ENCODE results near the gene CDCA7.

The CDCA7 gene

GRCh38 chr2:173386021-173386737, 31.5 kb downstream of the CDCA7 start:
- Histone ChIP-seq H3K36me3 (ENCODE audit: control insufficient read depth, insufficient read depth, low read length) (no peaks in the 10 kb centered on the region), H3K27me3 (replicated peaks; ENCODE audit: control insufficient read depth, insufficient read depth, low read length) (no peaks in the 10 kb centered on the region), H3K4me3 (replicated peaks; ENCODE audit: low read depth, low read length) (no peak overlapping the region)
- no peak for TF ChIP-seq CTCF (IDR thresholded peaks at IDR 0.05; ENCODE audit: insufficient read depth, low read length, poor library complexity, severe bottlenecking)
- DNase-seq (ENCODE audit: extremely low read depth, insufficient read length), result no peak

GRCh38 chr2:173386738-173387065, 32.0 kb downstream of the CDCA7 start:
- Histone ChIP-seq H3K27me3 (replicated peaks; ENCODE audit: control insufficient read depth, insufficient read depth, low read length) (no peaks in the 10 kb centered on the region), H3K36me3 (ENCODE audit: control insufficient read depth, insufficient read depth, low read length) (no peaks in the 10 kb centered on the region), H3K4me3 (replicated peaks; ENCODE audit: low read depth, low read length) (no peak overlapping the region)
- no peak for TF ChIP-seq CTCF (IDR thresholded peaks at IDR 0.05; ENCODE audit: insufficient read depth, low read length, poor library complexity, severe bottlenecking)
- DNase-seq (ENCODE audit: extremely low read depth, insufficient read length), result no peak

GRCh38 chr2:173387079-173387478, 32.4 kb downstream of the CDCA7 start:
- no peak for DNase-seq (ENCODE audit: extremely low read depth, insufficient read length)
- Histone ChIP-seq H3K36me3 (ENCODE audit: control insufficient read depth, insufficient read depth, low read length) (no peaks in the 10 kb centered on the region), H3K4me3 (replicated peaks; ENCODE audit: low read depth, low read length) (no peak overlapping the region), H3K27me3 (replicated peaks; ENCODE audit: control insufficient read depth, insufficient read depth, low read length) (no peaks in the 10 kb centered on the region)
- no peak for TF ChIP-seq CTCF (IDR thresholded peaks at IDR 0.05; ENCODE audit: insufficient read depth, low read length, poor library complexity, severe bottlenecking)

- Histone ChIP-seq H3K4me3 (replicated peaks; ENCODE audit: low read depth, low read length) (no peak overlapping the region), H3K36me3 (ENCODE audit: control insufficient read depth, insufficient read depth, low read length) (no peaks in the 10 kb centered on the region), H3K27me3 (replicated peaks; ENCODE audit: control insufficient read depth, insufficient read depth, low read length) (no peaks in the 10 kb centered on the region)
- no peak for DNase-seq (ENCODE audit: extremely low read depth, insufficient read length)
- no peak for TF ChIP-seq CTCF (IDR thresholded peaks at IDR 0.05; ENCODE audit: insufficient read depth, low read length, poor library complexity, severe bottlenecking)
Observed at GRCh38 chr2:173387660-173388059, 33.0 kb downstream of the CDCA7 start.

GRCh38 chr2:173388795-173389194, 34.1 kb downstream of the CDCA7 start:
- no peaks in the 10 kb centered on the region for H3K27me3 ChIP-seq (replicated peaks; ENCODE audit: control insufficient read depth, insufficient read depth, low read length)
- DNase-seq (ENCODE audit: extremely low read depth, insufficient read length), result no peak
- H3K36me3 ChIP-seq (ENCODE audit: control insufficient read depth, insufficient read depth, low read length), result no peaks in the 10 kb centered on the region
- H3K4me3 ChIP-seq (replicated peaks; ENCODE audit: low read depth, low read length), result no peak overlapping the region
- no peak for TF ChIP-seq CTCF (IDR thresholded peaks at IDR 0.05; ENCODE audit: insufficient read depth, low read length, poor library complexity, severe bottlenecking)

GRCh38 chr2:173390036-173390435, 35.4 kb downstream of the CDCA7 start:
- Histone ChIP-seq H3K27me3 (replicated peaks; ENCODE audit: control insufficient read depth, insufficient read depth, low read length) (no peaks in the 10 kb centered on the region), H3K36me3 (ENCODE audit: control insufficient read depth, insufficient read depth, low read length) (no peaks in the 10 kb centered on the region), H3K4me3 (replicated peaks; ENCODE audit: low read depth, low read length) (no peak overlapping the region)
- TF ChIP-seq CTCF (IDR thresholded peaks at IDR 0.05; ENCODE audit: insufficient read depth, low read length, poor library complexity, severe bottlenecking), result no peak
- DNase-seq (ENCODE audit: extremely low read depth, insufficient read length), result no peak

All from GM06990 (cell line).